OCI-LY3 (cell line): ENCODE data around the gene FERMT1.

ENCODE experiments used
- CTCF ChIP-seq: fragments of 200-600, 300-600 bp; sonication (generic); IDR thresholded peaks from 2 replicates; pipeline ENCODE4 v1.5.1; 2014; ENCODE audit warnings: antibody characterized with exemption, low read length, low read depth
- EZH2phosphoT487 ChIP-seq: fragments of 200-600 bp; shearing (Covaris generic); IDR thresholded peaks from 2 replicates; pipeline ENCODE4 v1.6.1; 2018; ENCODE audit warnings: antibody characterized with exemption, mixed run types, low read depth

DNA sequence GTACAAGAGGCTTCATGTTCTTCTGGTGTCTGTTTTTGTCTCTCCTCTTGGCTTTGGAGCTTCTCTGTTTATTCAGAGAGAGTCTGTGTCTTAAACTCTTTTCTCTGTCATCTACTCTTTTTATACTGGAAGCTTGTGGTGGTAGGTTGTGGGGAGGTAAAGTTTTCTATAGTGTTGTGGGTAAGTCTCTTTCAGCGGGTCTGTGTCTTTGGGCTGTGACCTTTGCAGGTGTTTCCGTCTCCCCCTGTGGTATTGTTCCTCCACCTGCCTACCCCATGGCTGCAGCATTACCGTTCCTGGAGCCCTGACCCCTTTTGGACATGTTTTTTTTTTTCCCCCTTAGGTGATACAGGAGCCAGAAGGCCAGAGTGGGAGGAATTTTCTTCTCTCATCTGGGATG lies 37.9 kb upstream of the FERMT1 start:
- TF ChIP-seq CTCF (no peak), EZH2phosphoT487 (no peak)
